Measurements from ENCODE around the gene CIT.

Gene CIT

GRCh38 chr12:119667577-119668323, 209.4 kb downstream of the CIT start, which contains the start of gene PRKAB1 (continued):
- 0 out of 2 replicates have a peak, but pooled peaks have one; percentile 44 for TF ChIP-seq REST (tag by site-specific recombination; IDR thresholded peaks at IDR 0.05)
- TF ChIP-seq PRDM10 (tag by site-specific recombination; IDR thresholded peaks at IDR 0.05): peak; percentile 73
- TF ChIP-seq ZEB2 (tag by site-specific recombination; IDR thresholded peaks at IDR 0.05): peak; percentile 86
- TF ChIP-seq ZNF596 (tag by site-specific recombination; IDR thresholded peaks at IDR 0.05): no peak
- TF ChIP-seq ZNF501 (tag by site-specific recombination; IDR thresholded peaks at IDR 0.05): peak; percentile 77; the same call in 1 of the 2 replicates
- no peak for TF ChIP-seq ZSCAN4 (tag by site-specific recombination; IDR thresholded peaks at IDR 0.05)
- peak; percentile 54 for TF ChIP-seq FEZF1 (tag by site-specific recombination; IDR thresholded peaks at IDR 0.05)
- 0 out of 2 replicates have a peak, but pooled peaks have one; percentile 17 for TF ChIP-seq ZNF843 (tag by site-specific recombination; IDR thresholded peaks at IDR 0.05)
- TF ChIP-seq SP7 (tag by site-specific recombination; IDR thresholded peaks at IDR 0.05): peak; percentile 46; the same call in 1 of the 2 replicates
- peak; percentile 92 for TF ChIP-seq ZBTB48 (tag by site-specific recombination; IDR thresholded peaks at IDR 0.05)
- TF ChIP-seq ZNF398 (tag by site-specific recombination; IDR thresholded peaks at IDR 0.05): no peak
- TF ChIP-seq IKZF3 (tag by site-specific recombination; IDR thresholded peaks at IDR 0.05): 0 out of 2 replicates have a peak, but pooled peaks have one; percentile 8
- TF ChIP-seq ZNF792 (tag by site-specific recombination; IDR thresholded peaks at IDR 0.05): no peak
- peak; percentile 74; the same call in 1 of the 2 replicates for TF ChIP-seq ZNF76 (tag by site-specific recombination; IDR thresholded peaks at IDR 0.05; ENCODE audit: borderline replicate concordance, low read depth)
- peak; percentile 46; the same call in 1 of the 2 replicates for TF ChIP-seq PATZ1 (tag by site-specific recombination; IDR thresholded peaks at IDR 0.05)
- no peak for TF ChIP-seq ZBTB21 (tag by site-specific recombination; IDR thresholded peaks at IDR 0.05)
- no peak for TF ChIP-seq ZNF837 (tag by site-specific recombination; IDR thresholded peaks at IDR 0.05)
- no peak for TF ChIP-seq ZNF302 (tag by site-specific recombination; IDR thresholded peaks at IDR 0.05; ENCODE audit: low read depth)
- peak; percentile 59; the same call in 1 of the 2 replicates for TF ChIP-seq YY1 (tag by site-specific recombination; IDR thresholded peaks at IDR 0.05)
- 0 out of 2 replicates have a peak, but pooled peaks have one; percentile 13 for TF ChIP-seq ZNF10 (tag by site-specific recombination; IDR thresholded peaks at IDR 0.05)
- no peak; the same call in 1 of the 2 replicates for TF ChIP-seq ZNF24 (tag by site-specific recombination; IDR thresholded peaks at IDR 0.05)
- TF ChIP-seq ZNF513 (tag by site-specific recombination; IDR thresholded peaks at IDR 0.05): no peak
- peak; percentile 80 for TF ChIP-seq ZNF335 (tag by site-specific recombination; conservative IDR thresholded peaks at IDR 0.05)
- TF ChIP-seq ZNF138 (tag by site-specific recombination; IDR thresholded peaks at IDR 0.05; ENCODE audit: borderline replicate concordance): no peak
- peak; percentile 77 for TF ChIP-seq KLF9 (tag by site-specific recombination; IDR thresholded peaks at IDR 0.05; ENCODE audit: low read depth)
